Left ventricle myocardium superior (tissue), 1 donor: ENCODE measurements around the gene LHX5. TPM values are rescaled to one million over a fixed set of nuclear protein-coding genes. Genes with fewer than 3 reads are reported as not detected.

Experiments
- ATAC-seq: fragments of 200-7000 bp; cut with Tn5 transposase; one replicate; pipeline ENCODE4 v1.9.1; 2020; ENCODE audit warnings: mild to moderate bottlenecking, moderate library complexity
- DNase-seq: peaks from one replicate; pipeline ENCODE4 v3.0.0-alpha.2; 2020
- intact Hi-C: fragments of 100-400 bp; cut with micrococcal nuclease; formaldehyde crosslinking; loops from one replicate; pipeline ENCODE4 v1.11.0; 2022
- total RNA-seq: library from RNA; stranded (reverse); fragmentation: NEBNext Ultra II Directional; extraction: Animal tissue kit (Norgen Biotek cat#: 25700); gene quantifications from one replicate; pipeline ENCODE4 v1.2.1, GENCODE V29; 2021
- donor health status: DM: no; HTN: yes; CAD: no; lungs with severe emphysema.

The LHX5 gene
- total RNA-seq, 1 donor from 2014 or later = not detected

DNA sequence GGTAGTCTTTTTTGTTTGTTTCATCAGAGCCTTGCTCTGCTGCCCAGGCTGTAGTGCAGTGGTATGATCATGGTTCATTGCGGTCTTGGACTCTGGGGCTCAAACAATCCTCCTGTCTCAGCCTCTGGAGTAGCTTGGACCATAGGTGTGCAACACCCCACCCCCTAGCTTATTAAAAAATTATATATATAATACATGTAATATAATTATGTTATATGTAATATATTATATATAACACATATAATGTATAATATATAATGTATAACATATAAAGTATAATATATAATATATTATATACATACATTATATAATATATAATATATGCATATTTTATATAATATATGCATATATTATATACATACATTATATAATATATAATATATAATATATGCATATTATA is 21.8 kb downstream of the LHX5 start:
- intact Hi-C loops = no loop called here

DNA sequence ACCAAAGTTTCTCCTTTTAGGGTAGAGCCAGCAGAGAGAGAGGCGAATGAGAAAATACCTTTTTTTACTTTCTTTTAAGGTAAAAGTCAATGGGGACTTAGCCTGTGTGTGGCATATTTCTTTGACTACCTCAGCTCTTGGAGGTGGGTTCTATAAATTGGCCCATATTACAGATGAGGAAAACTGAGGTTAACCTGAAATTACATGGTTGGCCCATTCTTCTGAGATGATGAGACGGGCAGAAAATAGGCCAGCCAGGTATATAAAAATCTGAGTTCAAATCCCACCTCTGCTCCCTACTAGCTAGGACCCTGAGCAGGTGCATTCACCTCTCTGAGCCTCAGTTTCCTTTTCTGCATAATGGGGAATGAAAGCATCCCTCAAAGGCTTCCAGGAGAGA is 22.4 kb downstream of the LHX5 start:
- intact Hi-C loops = no loop called here
- DNase-seq (no peak), ATAC-seq (no peak)

More for the DNA sequence above, 21.8 kb downstream of the LHX5 start:
- ATAC-seq (no peak), DNase-seq (no peak)

DNA sequence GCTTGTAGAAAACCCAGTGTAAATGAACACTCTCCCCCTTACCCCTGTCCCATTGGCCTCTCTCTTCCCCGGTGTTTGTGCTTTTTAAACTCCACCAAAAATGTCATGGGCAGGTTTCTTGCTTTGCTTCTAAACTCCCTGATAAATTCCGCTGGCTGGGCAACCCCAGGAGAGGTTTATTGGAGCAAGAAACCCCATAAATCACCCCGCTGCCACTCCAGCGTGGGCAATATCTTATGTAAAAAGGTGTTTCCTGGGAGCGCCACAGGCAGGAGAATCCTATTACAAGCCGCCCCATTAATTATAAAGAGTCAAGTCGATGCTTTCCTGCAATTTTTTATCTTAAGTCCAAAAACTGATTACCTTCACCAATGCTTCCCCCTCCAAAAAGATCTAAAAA is 22.8 kb downstream of the LHX5 start:
- ATAC-seq = no peak
- intact Hi-C loops = no loop called here
- no peak for DNase-seq

DNA sequence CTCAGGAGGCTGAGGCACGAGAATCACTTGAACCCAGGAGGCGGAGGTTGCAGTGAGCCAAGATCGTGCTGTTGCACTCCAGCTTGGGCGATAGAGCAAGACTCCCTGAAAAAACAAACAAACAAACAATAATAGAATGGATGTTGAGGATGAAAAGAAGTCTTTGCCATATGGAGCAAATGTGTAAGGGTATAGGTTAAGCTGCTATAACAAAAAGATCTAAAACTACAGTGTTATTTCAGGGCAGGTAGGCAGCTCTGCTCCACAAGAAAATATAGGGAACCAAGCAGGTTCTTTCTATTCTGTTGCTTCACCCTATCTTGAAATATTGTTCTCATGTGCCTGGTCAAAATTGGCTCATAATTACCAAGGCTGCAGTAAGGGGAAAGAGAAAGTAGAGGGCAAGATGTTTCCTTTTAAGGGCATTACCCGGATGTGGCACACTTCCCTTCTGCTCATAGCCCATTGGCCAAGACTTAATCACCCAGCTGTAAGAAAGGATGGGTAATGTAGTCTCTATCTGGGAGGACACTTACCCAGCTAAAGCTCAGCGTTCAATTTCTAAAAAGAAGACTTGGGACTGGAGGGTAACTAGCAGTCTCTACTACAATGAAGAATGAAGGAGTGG is 26.0 kb downstream of the LHX5 start:
- DNase-seq (no peak), ATAC-seq (no peak)
- intact Hi-C loops = no loop called here

DNA sequence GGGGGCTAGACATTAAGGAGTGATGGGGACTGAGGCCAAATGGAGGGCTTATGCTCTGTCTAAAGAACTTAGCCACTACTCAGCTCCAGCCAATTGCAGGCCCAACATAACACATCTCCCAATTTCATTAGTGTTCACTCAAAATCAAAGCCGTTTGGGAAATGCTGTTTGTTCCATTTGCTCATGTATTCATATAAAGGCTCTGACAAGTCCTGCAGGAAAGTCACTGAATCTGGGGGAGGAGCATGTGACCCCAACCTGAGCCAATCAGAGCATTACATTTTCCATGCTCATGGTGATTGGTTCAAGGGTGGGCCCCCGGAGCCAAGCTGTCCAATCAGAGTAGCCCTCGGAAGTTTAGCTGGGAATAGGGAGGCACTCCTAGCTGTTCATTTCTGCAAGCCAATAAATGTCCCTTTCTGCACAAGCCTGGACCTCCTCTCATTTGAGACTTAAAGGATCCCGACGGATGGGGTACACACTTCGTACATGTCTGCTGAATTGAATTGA is 28.6 kb downstream of the LHX5 start:
- DNase-seq (no peak), ATAC-seq (no peak)
- intact Hi-C loops = no loop called here

DNA sequence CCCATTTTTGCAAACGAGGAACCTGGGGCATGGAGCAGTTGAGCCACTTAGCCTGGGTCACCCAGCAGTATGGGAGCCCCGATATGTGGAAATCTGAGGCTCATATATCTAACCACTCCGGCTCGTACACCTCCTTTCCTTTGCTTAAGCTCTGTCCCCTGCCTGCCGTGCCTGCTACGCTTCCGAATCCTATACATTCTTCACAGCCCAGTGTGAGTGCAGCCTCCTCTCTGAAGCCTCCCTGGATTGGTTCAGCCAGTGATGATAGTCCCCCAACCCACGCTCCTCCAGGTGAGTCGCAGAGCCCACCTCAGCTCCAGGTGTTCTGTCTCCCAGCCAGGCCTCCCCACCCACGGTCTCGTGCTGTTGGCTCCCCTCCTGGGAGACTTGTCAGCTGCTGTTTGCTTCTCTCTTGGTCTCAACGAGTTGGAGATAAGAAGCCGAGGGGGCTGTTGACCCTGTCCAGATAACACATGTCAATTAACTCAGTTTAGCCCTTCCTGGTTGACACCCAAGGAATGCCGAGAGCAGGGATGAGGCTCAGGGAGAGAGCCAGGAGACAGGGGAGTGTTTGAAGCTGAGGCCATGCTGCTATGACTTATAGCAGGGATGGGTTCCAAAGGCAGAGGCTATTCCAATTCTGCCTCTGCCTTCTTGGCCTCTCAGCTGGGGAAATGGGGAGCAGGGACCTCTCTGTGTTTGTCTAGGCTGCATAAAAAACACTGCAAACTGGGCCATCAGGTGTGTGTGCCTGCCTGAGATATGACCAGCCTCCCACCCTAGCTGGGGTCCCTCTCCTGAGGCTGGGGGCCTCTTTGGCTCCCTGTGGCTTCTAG is 30.5 kb downstream of the LHX5 start:
- DNase-seq (no peak), ATAC-seq (no peak)
- intact Hi-C loops = no loop called here

DNA sequence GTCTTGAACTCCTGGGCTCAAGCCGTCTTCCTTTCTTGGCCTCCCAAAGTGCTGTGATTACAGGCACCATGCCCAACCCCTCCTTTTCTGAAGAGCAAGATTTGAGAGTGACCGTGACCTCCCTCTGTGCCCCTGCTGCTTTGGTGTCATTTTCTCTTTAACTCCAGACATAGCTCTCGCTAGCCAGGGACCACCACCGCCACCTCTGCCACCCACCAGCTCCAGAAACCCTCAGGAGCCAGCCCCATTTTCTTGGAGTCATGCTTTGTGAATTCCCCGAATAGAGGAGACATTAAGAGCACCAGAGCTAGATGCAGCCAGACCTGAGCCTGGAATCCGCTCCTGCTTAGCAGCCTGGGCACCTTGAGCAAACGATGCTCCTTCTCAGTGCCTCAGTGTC is 31.3 kb downstream of the LHX5 start:
- no peak for ATAC-seq
- intact Hi-C loops = no loop called here

DNA sequence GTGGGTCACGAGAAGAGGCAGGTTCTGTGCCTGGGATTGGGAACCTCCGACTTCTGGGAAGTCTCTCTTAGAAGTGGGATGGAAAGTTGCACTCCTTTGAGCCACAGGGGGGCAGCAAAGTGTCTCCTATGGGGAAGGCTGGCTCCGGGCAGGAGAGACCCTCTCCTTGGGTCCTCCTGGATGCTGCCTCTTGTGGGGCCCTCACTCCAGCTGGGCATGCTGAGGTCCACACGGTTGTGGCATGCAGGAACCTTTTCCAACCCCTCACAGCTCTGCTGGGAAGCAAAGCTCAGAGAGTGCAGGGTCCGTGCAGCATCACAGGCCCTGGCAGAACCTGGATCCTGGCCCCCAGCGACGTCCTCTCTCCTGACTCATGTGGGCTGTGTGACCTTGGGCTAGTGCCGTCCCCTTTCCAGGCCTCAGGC is 32.1 kb downstream of the LHX5 start:
- DNase-seq (peak; percentile 47), ATAC-seq (peak; percentile 47)
- intact Hi-C loops = no loop called here

More for the DNA sequence above, 31.3 kb downstream of the LHX5 start:
- DNase-seq = no peak

DNA sequence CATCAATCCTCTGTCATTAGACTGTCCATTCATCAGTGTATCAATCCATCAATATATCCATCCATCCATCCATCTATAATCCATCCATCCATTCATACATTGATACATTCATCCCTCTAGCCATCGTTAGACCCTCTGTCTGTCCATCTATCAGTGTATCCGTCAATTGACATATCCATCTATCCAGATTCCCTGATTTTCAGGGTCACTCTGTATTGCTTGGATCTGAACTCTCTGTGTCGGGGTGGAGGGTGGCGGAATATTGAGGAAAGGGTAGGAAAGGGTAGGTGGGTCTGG is 32.4 kb downstream of the LHX5 start:
- ATAC-seq (no peak), DNase-seq (no peak)
- intact Hi-C loops = no loop called here

DNA sequence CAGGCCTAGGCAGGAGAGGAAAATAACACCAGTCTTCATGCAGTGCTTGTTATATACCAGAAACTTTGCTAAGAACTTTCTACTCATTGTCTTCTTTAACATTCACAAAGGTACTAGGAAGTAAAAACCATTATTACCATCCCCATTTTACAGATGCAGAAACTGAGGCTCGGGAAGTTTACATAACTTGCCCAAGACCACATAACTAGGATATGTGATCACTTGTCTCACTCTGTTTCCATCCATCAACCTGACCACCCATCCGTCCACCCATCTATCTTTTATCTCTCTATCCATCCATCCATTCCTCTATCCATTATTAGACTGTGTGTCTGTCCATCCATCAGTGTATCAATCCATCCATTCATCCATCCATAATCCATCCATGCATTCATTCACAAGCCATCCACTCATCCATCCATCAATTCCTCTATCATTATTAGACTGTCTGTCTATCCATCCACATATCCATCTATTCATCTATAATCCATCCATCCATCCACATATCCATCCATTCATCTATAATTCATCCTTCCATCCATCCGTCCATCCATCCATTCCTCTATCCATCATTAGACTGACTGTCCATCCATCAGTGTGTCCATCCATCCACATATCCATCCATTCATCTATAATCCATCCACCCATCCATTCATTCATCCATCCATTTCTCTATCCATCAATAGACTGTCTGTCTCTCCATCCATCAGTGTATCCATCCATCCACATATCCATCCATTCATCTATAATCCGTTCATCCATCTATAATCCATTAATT is 33.0 kb downstream of the LHX5 start:
- ATAC-seq = no peak
- intact Hi-C loops = no loop called here
- DNase-seq = no peak

DNA sequence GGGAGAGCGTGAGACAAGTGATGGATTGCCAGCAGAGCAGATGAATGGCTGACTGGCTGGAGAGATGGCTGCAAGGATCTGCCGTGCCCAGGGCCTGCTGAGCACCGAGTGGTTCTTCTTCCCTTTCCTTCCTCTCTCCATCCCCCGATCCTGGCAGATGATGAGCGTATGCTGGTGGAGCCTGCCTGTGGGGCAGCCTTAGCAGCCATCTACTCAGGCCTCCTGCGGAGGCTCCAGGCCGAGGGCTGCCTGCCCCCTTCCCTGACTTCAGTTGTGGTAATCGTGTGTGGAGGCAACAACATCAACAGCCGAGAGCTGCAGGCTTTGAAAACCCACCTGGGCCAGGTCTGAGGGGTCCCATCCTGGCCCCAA is 34.0 kb downstream of the LHX5 start:
- intact Hi-C loops = no loop called here
- ATAC-seq = no peak
- no peak for DNase-seq

DNA sequence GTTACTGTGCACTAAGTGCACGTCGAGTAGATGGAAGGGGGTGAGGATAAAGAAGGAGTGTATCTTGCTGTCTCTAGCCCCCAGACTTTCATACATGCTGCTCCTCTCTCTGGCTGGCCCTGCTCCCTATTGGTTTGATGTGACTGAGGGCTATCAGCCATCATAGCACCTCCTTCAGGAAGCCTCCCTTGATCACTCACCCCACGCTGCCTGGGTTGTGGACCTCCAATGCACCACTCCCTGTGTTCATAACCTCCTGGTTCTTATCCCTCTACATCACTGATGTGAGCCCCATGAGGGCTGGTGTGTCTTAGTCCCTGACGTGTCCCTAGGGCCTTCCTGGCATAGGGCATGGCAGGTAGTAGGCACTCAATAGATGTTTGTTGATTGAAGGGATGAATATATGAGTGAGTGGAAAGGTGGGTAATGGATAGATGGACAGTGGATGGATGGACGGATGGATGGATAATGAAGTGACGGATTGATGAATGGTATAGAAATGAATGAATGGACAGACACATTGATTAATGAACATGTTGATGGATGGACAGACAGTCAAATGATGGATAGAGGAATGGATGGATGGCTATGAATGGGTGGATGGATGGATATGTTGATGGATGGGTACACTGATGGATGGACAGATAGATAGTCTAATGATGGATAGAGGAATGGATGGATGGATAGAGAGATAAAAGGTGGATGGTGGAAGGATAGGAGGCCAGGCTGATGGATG is 34.5 kb downstream of the LHX5 start:
- DNase-seq (no peak), ATAC-seq (no peak)
- intact Hi-C loops = no loop called here

DNA sequence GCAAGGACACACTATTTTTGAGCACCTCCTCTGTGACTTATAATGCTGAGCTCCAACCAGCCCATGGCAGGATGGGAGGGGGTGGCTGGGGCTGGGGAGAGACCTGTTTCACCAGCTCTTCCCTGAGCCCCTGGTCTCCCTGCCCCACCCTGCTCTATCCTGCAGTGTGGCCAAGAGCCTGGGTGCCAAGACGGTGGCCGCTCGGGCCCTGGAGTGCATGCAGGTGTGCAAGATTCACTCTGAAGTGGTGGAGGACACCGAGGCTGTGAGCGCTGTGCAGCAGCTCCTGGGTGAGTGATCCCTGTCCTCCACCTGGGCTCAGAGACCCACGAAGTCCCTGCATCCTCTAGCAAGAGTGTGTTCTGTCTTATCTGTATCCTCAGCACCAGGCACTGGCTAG is 35.1 kb downstream of the LHX5 start:
- intact Hi-C loops = no loop called here

DNA sequence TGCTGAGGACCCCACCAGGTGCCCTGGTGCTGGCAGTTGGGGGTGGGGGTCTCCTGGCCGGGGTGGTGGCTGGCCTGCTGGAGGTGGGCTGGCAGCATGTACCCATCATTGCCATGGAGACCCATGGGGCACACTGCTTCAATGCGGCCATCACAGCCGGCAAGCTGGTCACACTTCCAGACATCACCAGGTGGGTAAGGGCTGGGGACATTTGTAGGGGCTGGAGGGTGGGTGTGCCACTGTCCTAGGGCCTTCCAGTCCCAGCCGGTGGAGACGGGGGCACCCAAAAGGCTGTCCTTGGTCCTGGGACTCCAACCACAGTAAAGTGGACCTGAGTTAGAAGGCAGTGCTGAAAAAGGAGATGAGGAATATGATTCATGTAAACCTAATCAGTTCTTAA is 36.3 kb downstream of the LHX5 start:
- no peak for ATAC-seq

More for the DNA sequence above, 35.1 kb downstream of the LHX5 start:
- no peak for DNase-seq
- ATAC-seq = no peak

DNA sequence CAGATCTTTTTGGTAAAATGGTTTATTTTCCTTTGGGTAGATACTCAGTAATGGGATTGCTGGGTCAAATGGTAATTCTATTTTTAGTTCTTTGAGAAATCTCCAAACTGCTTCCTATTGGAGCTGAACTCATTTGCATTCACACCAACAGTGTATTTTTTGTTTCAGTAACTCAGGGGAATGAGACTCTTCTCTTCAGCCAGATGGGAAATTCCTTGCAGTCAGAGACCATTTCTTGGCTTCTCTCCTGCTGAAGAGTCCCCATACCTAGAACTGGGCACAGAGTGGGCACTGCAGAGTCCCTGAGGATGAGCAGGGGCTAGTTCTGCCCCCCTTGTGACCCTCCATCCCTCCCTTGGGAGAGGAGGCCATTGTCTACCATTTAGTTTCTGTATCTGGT is 38.7 kb downstream of the LHX5 start:
- DNase-seq (no peak), ATAC-seq (no peak)
- intact Hi-C loops = no loop called here

More for the DNA sequence above, 36.3 kb downstream of the LHX5 start:
- intact Hi-C loops = no loop called here
- no peak for DNase-seq

DNA sequence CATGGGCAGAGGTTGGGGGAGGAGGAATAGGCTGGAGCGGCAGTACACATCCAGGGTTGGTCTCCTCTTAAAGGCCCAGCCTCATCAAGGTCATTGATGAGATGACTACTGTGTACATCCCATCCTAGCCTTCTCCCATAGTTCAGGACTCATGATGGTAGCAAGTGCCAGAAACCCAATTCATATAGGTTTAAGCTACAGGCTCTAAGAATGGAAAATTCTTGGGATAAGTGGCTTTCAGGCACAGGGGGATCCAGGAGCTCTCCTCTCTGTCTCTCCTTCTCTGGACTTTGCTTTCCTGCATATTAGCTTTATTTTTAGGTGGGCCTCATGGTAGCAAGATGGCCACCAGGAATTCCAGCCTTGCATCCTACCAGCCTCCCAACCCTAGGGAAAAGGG is 43.2 kb downstream of the LHX5 start:
- intact Hi-C loops = loop anchor here (10.0 kb wide), 1 partner anchor 114 kb away; no protein-coding TSS in a partner anchor
- no peak for ATAC-seq
- no peak for DNase-seq

DNA sequence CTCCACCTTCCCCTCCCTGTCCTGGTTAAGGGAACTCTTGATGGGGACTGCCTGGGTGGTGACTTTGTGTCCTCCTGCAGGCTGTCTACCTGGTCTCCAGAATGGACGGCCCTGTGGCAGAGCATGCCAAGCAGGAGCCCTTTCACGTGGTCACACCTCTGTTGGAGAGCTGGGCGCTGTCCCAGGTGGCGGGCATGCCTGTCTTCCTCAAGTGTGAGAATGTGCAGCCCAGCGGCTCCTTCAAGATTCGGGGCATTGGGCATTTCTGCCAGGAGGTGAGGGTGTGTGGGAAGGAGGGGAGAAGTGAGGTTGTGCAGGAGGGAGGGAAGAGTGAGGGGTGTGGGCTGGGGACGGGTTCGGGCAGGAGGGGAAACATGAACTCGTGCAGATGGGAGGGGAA is 43.8 kb downstream of the LHX5 start:
- intact Hi-C loops = loop anchor here (10.0 kb wide), 1 partner anchor 113 kb away; no protein-coding TSS in a partner anchor
- ATAC-seq (no peak), DNase-seq (no peak)

DNA sequence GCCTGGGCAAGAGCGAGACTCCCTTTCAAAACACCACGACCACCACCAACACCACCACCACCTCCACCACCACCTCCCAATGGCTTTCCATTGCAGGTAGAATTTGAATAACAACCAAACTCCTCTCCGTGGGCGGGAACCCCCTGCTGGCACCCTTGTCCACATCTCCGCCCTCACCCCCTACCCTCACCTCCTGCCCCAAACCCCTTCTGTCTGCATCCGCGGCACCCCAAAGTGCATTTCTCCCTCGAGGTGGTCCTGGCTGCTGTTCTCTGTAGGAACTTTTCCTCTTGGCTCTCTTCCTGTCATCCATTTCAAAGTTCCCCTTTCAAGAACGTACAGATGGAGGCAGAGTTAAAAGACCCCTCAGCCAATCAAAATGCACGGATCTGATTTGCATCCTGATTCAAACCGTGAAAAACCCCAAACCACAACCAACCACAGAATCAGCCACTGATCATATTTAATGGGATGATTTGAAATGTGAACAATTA is 45.7 kb downstream of the LHX5 start:
- intact Hi-C loops = loop anchor here (10.0 kb wide), 1 partner anchor 111 kb away; no protein-coding TSS in a partner anchor
- ATAC-seq (no peak), DNase-seq (no peak)
